Stimulated activated CD8-positive, alpha-beta memory T cell treated with anti-CD3 and anti-CD28 coated beads, Interleukin-12 subunit alpha, Interleukin-12 subunit beta, amount 100 ng/mL, for 4 hours (primary cell): Measurements from ENCODE around the gene NT5C1A.

ENCODE experiments used
- DNase-seq: peaks from one replicate; pipeline ENCODE4 v3.0.0-alpha.2; 2020; ENCODE audit warnings: low read depth

Gene NT5C1A

GRCh38 chr1:39635205-39635870 lies 36.6 kb downstream of the NT5C1A start:
- no peak for DNase-seq

- no peak for DNase-seq
Observed at GRCh38 chr1:39633422-39633821, 38.5 kb downstream of the NT5C1A start.

GRCh38 chr1:39632682-39633417 lies 39.1 kb downstream of the NT5C1A start:
- no peak for DNase-seq

- DNase-seq, result no peak
Observed at GRCh38 chr1:39632323-39632681, 39.6 kb downstream of the NT5C1A start.

- no peak for DNase-seq
Observed at GRCh38 chr1:39631361-39632322, 40.3 kb downstream of the NT5C1A start.

DNA sequence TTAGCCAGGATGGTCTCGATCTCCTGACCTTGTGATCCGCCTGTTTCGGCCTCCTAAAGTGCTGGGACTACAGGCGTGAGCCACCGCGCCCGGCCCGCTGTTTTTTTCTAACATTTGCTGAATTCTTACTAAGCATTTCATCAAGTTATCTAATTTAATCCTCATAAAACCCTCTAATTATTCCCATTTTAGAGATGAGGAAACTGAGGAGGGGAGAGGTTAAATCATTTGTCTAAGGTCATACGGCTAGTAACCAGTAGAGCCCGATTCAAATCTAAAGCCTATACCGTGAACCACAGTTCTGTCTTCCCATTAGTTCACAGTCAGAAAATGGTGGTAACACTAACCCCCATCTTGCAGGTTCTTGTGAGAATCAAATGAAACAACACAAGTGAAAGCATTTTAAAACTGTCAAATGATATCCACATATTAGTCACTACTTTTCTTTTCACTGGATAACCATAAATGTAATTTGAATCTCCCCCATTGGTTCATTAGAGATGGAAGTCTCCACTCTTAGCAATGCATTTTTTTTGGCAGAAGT lies 43.0 kb downstream of the NT5C1A start:
- no peak for DNase-seq

DNA sequence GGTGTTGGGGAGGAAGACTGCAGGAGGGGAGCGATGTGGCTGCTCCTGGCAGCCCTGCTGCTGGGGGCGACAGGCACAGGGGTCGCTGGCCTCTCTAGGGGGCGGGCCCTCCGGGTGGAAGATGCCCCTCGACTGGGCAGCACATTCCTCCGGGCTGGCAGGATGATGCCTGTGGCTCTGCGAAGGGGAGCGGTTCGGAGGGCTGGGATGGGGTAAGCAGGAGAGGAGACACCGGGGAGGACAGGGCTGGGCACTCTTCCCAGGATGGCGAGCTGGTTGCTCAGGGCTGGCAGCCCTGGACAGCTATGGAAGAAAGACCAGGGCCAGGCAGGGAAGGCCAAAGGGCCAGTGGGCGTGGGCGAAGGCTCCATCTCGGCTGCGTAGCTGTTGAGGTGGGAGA lies 45.3 kb downstream of the NT5C1A start:
- DNase-seq, result no peak

GRCh38 chr1:39625462-39626273 lies 46.2 kb downstream of the NT5C1A start:
- no peak for DNase-seq

- no peak for DNase-seq
Observed at GRCh38 chr1:39625009-39625408, 46.9 kb downstream of the NT5C1A start.

DNA sequence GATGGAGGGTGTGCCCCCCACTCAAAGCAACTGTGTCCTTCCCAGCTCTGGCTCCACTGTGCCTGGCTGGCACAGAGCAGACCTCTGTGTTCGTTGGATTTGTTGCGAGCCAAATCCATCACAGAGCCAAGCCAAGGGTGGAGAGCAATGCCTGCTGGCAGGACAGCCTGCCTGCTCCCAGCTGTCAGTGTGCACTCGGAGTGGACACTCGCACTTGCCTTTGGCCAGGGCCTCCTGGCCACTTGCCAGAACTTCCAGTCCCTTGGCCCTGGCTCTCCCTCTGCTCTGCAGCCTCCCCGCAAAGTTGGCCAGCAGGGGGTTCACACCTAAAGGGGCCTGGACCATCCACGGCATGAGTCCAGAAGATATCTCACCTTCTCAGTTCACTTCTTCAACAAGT lies 48.9 kb downstream of the NT5C1A start:
- no peak for DNase-seq

- no peak for DNase-seq
Observed at GRCh38 chr1:39622427-39622826, 49.5 kb downstream of the NT5C1A start.

GRCh38 chr1:39620659-39621165 lies 51.2 kb downstream of the NT5C1A start:
- no peak for DNase-seq

DNA sequence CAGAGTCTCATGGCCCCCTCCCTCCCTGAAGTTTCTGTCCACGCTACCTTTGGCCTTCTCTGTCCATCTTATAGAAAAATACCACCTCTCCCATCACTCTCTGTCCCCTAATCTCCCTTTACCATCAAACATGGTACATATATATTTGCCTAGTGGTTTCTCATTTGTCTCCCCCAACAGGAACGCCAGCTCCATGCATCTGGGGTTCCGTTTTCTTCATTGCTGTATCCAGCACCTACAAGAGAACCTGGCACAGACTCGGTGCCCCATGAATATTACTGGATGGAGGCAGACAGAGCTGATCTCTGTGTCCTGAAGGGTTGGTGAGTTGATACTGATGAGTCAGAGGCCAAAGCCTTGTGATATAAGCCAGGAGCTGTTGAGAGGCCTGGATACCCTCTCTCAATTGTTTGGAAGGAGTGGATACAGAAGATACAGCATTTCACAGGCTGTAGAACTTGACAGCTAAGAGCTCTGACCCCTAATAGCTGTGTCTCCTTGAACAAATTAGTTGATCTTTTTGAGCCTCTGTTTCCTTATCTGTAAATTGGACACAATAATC lies 54.3 kb downstream of the NT5C1A start:
- no peak for DNase-seq

DNA sequence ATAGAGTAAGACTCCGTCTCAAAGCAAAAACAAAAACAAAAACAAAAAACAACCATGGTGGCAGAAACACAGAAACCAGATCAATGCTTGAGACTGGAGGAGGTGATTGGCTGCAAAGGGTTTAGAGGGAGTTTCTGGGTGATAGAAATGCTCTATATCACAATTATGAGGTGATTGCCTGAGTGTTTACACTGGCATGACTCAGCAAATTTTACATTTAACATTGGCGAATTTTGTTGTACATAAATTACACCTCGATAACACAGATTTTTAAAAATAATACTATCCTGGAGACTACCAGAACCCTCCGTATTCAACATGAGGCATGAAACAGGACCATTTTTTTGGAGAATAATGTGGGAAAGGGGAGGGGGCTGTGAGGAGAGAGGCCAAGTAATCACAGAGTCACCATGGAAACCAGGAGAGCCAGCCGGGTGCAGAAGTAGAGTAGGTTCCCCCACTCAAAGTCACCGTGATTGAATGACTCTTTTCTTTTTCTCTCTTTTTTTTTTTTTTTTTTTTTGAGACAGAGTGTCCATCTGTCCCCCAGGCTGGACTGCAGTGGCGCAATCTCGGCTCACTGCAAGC lies 56.7 kb downstream of the NT5C1A start:
- DNase-seq, result no peak

- no peak for DNase-seq
Observed at GRCh38 chr1:39614488-39614887, 57.4 kb downstream of the NT5C1A start.

GRCh38 chr1:39613250-39613649 lies 58.7 kb downstream of the NT5C1A start:
- no peak for DNase-seq

- peak; percentile 50 for DNase-seq
Observed at GRCh38 chr1:39609618-39610331, 62.1 kb downstream of the NT5C1A start.
